Body of pancreas (tissue), 4 donors: ENCODE measurements around the gene LIN7B.

Experiments used
- POLR2A ChIP-seq, 3 donors: fragments of 450-650 bp; IDR thresholded peaks; one replicate each; pipeline ENCODE4 v1.6.1; 2016; ENCODE audit warnings: antibody characterized with exemption in 3 of 3, mild to moderate bottlenecking in 2 of 3
- TF ChIP-seq, protein P1 (sequence below), 7 experiments: fragments of 450-650 bp in 4 of 7; fragments of 200-600 bp in 3 of 7; sonication (generic) in 3 of 7; IDR thresholded peaks; one replicate each; pipeline ENCODE4 v1.5.1; 2016 to 2019; ENCODE audit warnings: antibody characterized with exemption in 7 of 7

DNA sequence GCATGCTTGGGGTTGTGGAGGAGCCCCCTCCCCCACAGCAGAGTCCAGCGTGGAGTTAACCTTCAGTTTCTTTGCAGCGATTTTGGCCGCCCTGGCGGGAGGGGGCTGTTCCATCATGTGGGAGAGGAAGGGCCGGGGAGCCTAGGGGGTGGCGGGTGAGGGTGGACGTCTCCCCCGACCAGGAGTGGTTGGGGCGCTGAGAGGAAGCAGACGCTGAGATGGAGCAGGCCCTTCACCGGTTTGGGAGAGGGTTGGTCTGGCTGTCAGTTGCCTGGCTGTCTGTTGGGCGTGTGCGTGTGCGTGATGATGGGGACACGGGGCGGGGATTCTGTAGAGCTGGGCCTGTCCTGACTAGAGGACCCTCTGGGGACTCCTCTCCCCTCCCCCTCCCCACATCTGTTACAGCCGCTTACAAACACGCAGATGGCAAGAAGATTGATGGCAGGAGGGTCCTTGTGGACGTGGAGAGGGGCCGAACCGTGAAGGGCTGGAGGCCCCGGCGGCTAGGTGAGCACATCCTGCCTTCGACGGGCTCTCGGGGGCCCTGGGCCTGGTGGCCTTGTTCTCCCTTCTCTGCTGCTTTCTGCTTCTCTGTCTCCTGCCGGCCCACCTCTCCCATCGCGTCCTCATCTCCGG lies 9.8 kb upstream of the LIN7B start:
- TF ChIP-seq, protein P1, sequence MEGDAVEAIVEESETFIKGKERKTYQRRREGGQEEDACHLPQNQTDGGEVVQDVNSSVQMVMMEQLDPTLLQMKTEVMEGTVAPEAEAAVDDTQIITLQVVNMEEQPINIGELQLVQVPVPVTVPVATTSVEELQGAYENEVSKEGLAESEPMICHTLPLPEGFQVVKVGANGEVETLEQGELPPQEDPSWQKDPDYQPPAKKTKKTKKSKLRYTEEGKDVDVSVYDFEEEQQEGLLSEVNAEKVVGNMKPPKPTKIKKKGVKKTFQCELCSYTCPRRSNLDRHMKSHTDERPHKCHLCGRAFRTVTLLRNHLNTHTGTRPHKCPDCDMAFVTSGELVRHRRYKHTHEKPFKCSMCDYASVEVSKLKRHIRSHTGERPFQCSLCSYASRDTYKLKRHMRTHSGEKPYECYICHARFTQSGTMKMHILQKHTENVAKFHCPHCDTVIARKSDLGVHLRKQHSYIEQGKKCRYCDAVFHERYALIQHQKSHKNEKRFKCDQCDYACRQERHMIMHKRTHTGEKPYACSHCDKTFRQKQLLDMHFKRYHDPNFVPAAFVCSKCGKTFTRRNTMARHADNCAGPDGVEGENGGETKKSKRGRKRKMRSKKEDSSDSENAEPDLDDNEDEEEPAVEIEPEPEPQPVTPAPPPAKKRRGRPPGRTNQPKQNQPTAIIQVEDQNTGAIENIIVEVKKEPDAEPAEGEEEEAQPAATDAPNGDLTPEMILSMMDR (IDR thresholded peaks at IDR 0.05) = no peak
- TF ChIP-seq POLR2A (IDR thresholded peaks at IDR 0.05) = no peak
